H1 (cell line): ENCODE results near the gene GID8. TPM values are rescaled to one million over a fixed set of nuclear protein-coding genes. Genes with fewer than 3 reads are reported as not detected.

ENCODE experiments used
- CTCF ChIA-PET: fragments of 300-600 bp; sonication (Branson Sonifier 250); formaldehyde crosslinking; loops from one replicate; lab custom pipeline; 2021; ENCODE audit not compliant: partially characterized antibody; lab: Charles Lee
- POLR2A ChIA-PET: fragments of 300-600 bp; sonication (Branson Sonifier 250); formaldehyde crosslinking; loops from one replicate; lab custom pipeline; 2021; ENCODE audit warnings: inconsistent platforms; ENCODE audit not compliant: partially characterized antibody; lab: Charles Lee
- DNase-seq, 2 experiments: peaks; one replicate each; pipeline versions ENCODE4 v3.0.0 to v3.0.0-alpha.2; 2010 to 2022; ENCODE audit warnings: low spot score in 2 of 2, low read depth in 1 of 2, mixed read lengths in 1 of 2
- FAIRE-seq: peaks from 2 replicates; lab custom pipeline; 2011; peaks lifted over from hg19 to GRCh38; lab: Jason Lieb, UNC
- H2AFZ ChIP-seq: 2 replicates; pipeline ENCODE4 v1.8.1; 2012; ENCODE audit warnings: low read length, inconsistent platforms
- H2AK5ac ChIP-seq: 2 replicates; pipeline ENCODE4 v1.6.1; 2013; ENCODE audit warnings: low read depth, low read length
- H2BK120ac ChIP-seq: replicated peaks from 2 replicates; pipeline ENCODE3; 2013; ENCODE audit warnings: low read depth, low read length, inconsistent platforms
- H2BK12ac ChIP-seq: 2 replicates; pipeline ENCODE4 v1.6.1; 2013; ENCODE audit warnings: low read depth, low read length
- H2BK15ac ChIP-seq: 2 replicates; pipeline ENCODE4 v1.6.1; 2013; ENCODE audit warnings: low read length
- H2BK20ac ChIP-seq: 2 replicates; pipeline ENCODE4 v1.6.1; 2013; ENCODE audit warnings: low read length
- H2BK5ac ChIP-seq: 2 replicates; pipeline ENCODE4 v1.6.1; 2013; ENCODE audit warnings: low read depth, low read length
- H3K14ac ChIP-seq: 2 replicates; pipeline ENCODE4 v1.6.1; 2013; ENCODE audit warnings: inconsistent platforms; ENCODE audit not compliant: insufficient read length
- H3K18ac ChIP-seq: 2 replicates; pipeline ENCODE4 v1.6.1; 2013; ENCODE audit warnings: low read length; ENCODE audit errors: extremely low read depth
- H3K23ac ChIP-seq: 2 replicates; pipeline ENCODE4 v1.6.1; 2013; ENCODE audit warnings: inconsistent platforms; ENCODE audit not compliant: insufficient read length
- H3K23me2 ChIP-seq: 2 replicates; pipeline ENCODE4 v1.6.1; 2013; ENCODE audit warnings: low read depth, low read length
- H3K27ac ChIP-seq: 2 replicates; pipeline ENCODE4 v1.6.1; 2011; ENCODE audit warnings: low read depth, low read length, inconsistent platforms
- H3K27me3 ChIP-seq, 4 experiments: replicated peaks in 1 of 4; 1 replicate in 1 of 4; 2 replicates in 3 of 4; pipeline versions ENCODE4 v1.6.1 to v1.8.1; 2011 to 2013; ENCODE audit warnings: low read length in 3 of 4, mild to moderate bottlenecking in 3 of 4, inconsistent platforms in 2 of 4, mixed read lengths in 2 of 4, moderate library complexity in 1 of 4; ENCODE audit not compliant: control insufficient read depth in 3 of 4, insufficient read depth in 3 of 4; ENCODE audit errors: extremely low read depth in 1 of 4
- H3K36me3 ChIP-seq, 4 experiments: 2 replicates each; pipeline versions ENCODE4 v1.6.1 to v1.8.1; 2011 to 2013; ENCODE audit warnings: mild to moderate bottlenecking in 4 of 4, low read length in 3 of 4, moderate library complexity in 2 of 4, control low read depth in 1 of 4, inconsistent platforms in 1 of 4; ENCODE audit not compliant: insufficient read depth in 4 of 4, control insufficient read depth in 2 of 4
- H3K4ac ChIP-seq: replicated peaks from 2 replicates; pipeline ENCODE3; 2013; ENCODE audit warnings: low read length, low read depth, mixed read lengths, inconsistent platforms; ENCODE audit not compliant: insufficient read length
- H3K4me1 ChIP-seq, 4 experiments: replicated peaks in 1 of 4; 1 replicate in 1 of 4; 2 replicates in 3 of 4; pipeline versions ENCODE4 v1.6.1 to v1.8.1; 2011 to 2013; ENCODE audit warnings: low read length in 3 of 4, inconsistent platforms in 2 of 4, mixed read lengths in 1 of 4; ENCODE audit not compliant: insufficient read depth in 4 of 4, control insufficient read depth in 3 of 4
- H3K4me2 ChIP-seq, 2 experiments: 2 replicates each; pipeline versions ENCODE4 v1.6.1 to v1.8.1; 2011 to 2013; ENCODE audit warnings: low read depth in 2 of 2, low read length in 2 of 2, control low read depth in 1 of 2, inconsistent platforms in 1 of 2, mild to moderate bottlenecking in 1 of 2; ENCODE audit not compliant: insufficient read depth in 1 of 2
- H3K4me3 ChIP-seq, 4 experiments: fragments of 200-600, 300-600 bp in 1 of 4; sonication (generic), shearing (Covaris generic), sonication (Bioruptor Twin) in 1 of 4; 2 replicates each; pipeline versions ENCODE4 v1.5.1 to v1.8.1; 2011 to 2016; ENCODE audit warnings: low read length in 4 of 4, low read depth in 3 of 4, control low read depth in 2 of 4, inconsistent platforms in 2 of 4, mild to moderate bottlenecking in 2 of 4, mixed read lengths in 1 of 4, moderate library complexity in 1 of 4; ENCODE audit not compliant: insufficient read depth in 2 of 4; ENCODE audit errors: extremely low read depth in 1 of 4
- H3K56ac ChIP-seq: replicated peaks from 2 replicates; pipeline ENCODE3; 2013; ENCODE audit warnings: low read depth, mild to moderate bottlenecking, mixed read lengths, low read length, inconsistent platforms; ENCODE audit not compliant: insufficient read length
- H3K79me1 ChIP-seq: 2 replicates; pipeline ENCODE4 v1.6.1; 2013; ENCODE audit warnings: low read depth, low read length, control low read depth
- H3K79me2 ChIP-seq, 2 experiments: 2 replicates each; pipeline versions ENCODE4 v1.6.1 to v1.8.1; 2012 to 2013; ENCODE audit warnings: low read length in 2 of 2, mild to moderate bottlenecking in 2 of 2, inconsistent platforms in 1 of 2; ENCODE audit not compliant: insufficient read depth in 2 of 2, control insufficient read depth in 1 of 2
- H3K9ac ChIP-seq, 4 experiments: replicated peaks in 1 of 4; 1 replicate in 1 of 4; 2 replicates in 3 of 4; pipeline versions ENCODE4 v1.6.1 to v1.8.1; 2011 to 2013; ENCODE audit warnings: low read depth in 3 of 4, low read length in 3 of 4, control low read depth in 2 of 4, mild to moderate bottlenecking in 2 of 4, moderate library complexity in 2 of 4, inconsistent platforms in 1 of 4; ENCODE audit errors: extremely low read depth in 1 of 4
- H3K9me3 ChIP-seq, 2 experiments: 2 replicates each; pipeline versions ENCODE4 v1.6.1 to v1.8.1; 2012 to 2013; ENCODE audit warnings: mild to moderate bottlenecking in 2 of 2, moderate library complexity in 2 of 2, control low read depth in 1 of 2, inconsistent platforms in 1 of 2, low read depth in 1 of 2, low read length in 1 of 2, mixed read lengths in 1 of 2; ENCODE audit not compliant: insufficient read depth in 2 of 2
- H4K20me1 ChIP-seq, 2 experiments: replicated peaks in 1 of 2; 2 replicates each; pipeline versions ENCODE3 to v1.8.1; 2011 to 2013; ENCODE audit warnings: inconsistent platforms in 2 of 2, low read length in 2 of 2, mild to moderate bottlenecking in 1 of 2; ENCODE audit not compliant: insufficient read depth in 2 of 2, control insufficient read depth in 1 of 2
- H4K5ac ChIP-seq: 2 replicates; pipeline ENCODE4 v1.6.1; 2013; ENCODE audit warnings: low read length, low read depth, mixed read lengths, inconsistent platforms; ENCODE audit not compliant: insufficient read length
- H4K8ac ChIP-seq: 2 replicates; pipeline ENCODE4 v1.8.0; 2013; ENCODE audit warnings: mild to moderate bottlenecking, moderate library complexity, low read length, inconsistent platforms; ENCODE audit not compliant: insufficient read depth; ENCODE audit errors: extremely low read depth
- H4K91ac ChIP-seq: replicated peaks from 2 replicates; pipeline ENCODE3; 2013; ENCODE audit warnings: low read length, mixed read lengths, inconsistent platforms; ENCODE audit not compliant: insufficient read length
- BCL11A ChIP-seq, 2 experiments: IDR thresholded peaks; one replicate each; pipeline ENCODE4 v1.6.1; 2011; ENCODE audit warnings: low read depth in 2 of 2, low read length in 2 of 2, mild to moderate bottlenecking in 2 of 2
- EZH2 ChIP-seq: fragments of 200-600 bp; sonication (generic); IDR thresholded peaks from 2 replicates; pipeline ENCODE4 v1.7.1; 2012; ENCODE audit warnings: low read depth, mild to moderate bottlenecking, moderate library complexity, low read length, inconsistent platforms; ENCODE audit not compliant: severe bottlenecking
- FOSL1 ChIP-seq: IDR thresholded peaks from 2 replicates; pipeline ENCODE4 v1.6.1; 2011; ENCODE audit warnings: mild to moderate bottlenecking, low read depth, low read length, moderate library complexity; ENCODE audit not compliant: insufficient read depth
- JUND ChIP-seq: IDR thresholded peaks from 2 replicates; pipeline ENCODE4 v1.6.1; 2011; ENCODE audit warnings: mild to moderate bottlenecking, improper control_type of control experiment, low read length
- KDM1A ChIP-seq: fragments of 200-600, 300-600 bp; sonication (generic); IDR thresholded peaks from 2 replicates; pipeline ENCODE4 v1.7.1; 2016; ENCODE audit warnings: mild to moderate bottlenecking, low read length, borderline replicate concordance
- KDM5A ChIP-seq: fragments of 200-600 bp; IDR thresholded peaks from 2 replicates; pipeline ENCODE4 v1.7.1; 2012; ENCODE audit warnings: mild to moderate bottlenecking, low read length, inconsistent platforms, mixed read lengths
- POLR2AphosphoS5 ChIP-seq: IDR thresholded peaks from 2 replicates; pipeline ENCODE4 v1.6.1; 2011; ENCODE audit warnings: low read depth, low read length
- SIN3A ChIP-seq, 2 experiments: IDR thresholded peaks in 1 of 2; conservative IDR thresholded peaks in 1 of 2; 2 replicates each; pipeline ENCODE4 v1.6.1; 2011 to 2012; ENCODE audit warnings: low read length in 2 of 2, improper control_type of control experiment in 1 of 2, low read depth in 1 of 2, mild to moderate bottlenecking in 1 of 2
- SIX5 ChIP-seq: IDR thresholded peaks from 2 replicates; pipeline ENCODE4 v1.6.1; 2011; ENCODE audit warnings: mild to moderate bottlenecking, low read depth, low read length
- SP4 ChIP-seq: IDR thresholded peaks from 2 replicates; pipeline ENCODE4 v1.6.1; 2012; ENCODE audit warnings: low read length, inconsistent platforms
- SUZ12 ChIP-seq: fragments of 200-600 bp; sonication (generic); IDR thresholded peaks from 2 replicates; pipeline ENCODE4 v1.6.1; 2012; ENCODE audit warnings: mild to moderate bottlenecking, inconsistent platforms, low read length, moderate library complexity, mixed read lengths
- TBP ChIP-seq: IDR thresholded peaks from 2 replicates; pipeline ENCODE4 v1.6.1; 2011; ENCODE audit warnings: low read depth, low read length, improper control_type of control experiment
- TCF12 ChIP-seq: IDR thresholded peaks from 2 replicates; pipeline ENCODE4 v1.6.1; 2011; ENCODE audit warnings: low read depth, mild to moderate bottlenecking, low read length
- YY1 ChIP-seq: IDR thresholded peaks from 2 replicates; pipeline ENCODE4 v1.6.1; 2011; ENCODE audit warnings: low read depth, mild to moderate bottlenecking, low read length
- WGBS, 2 experiments: shearing (Covaris generic) in 1 of 2; methylation state at CpG; one replicate each; pipeline versions ENCODE4 v1.1.6 to v1.1.7; 2013 to 2015; ENCODE audit warnings: low lambda C conversion rate in 2 of 2, mixed read lengths in 2 of 2, inconsistent platforms in 1 of 2, low coverage in 1 of 2, missing lambda C conversion rate in 1 of 2; ENCODE audit not compliant: insufficient replicate concordance in 2 of 2, insufficient coverage in 1 of 2, insufficient read length in 1 of 2; ENCODE audit errors: extremely low coverage in 1 of 2, missing lambda C conversion rate in 1 of 2; 5-methylcytosine and 5-hydroxymethylcytosine counted together
- polyA plus RNA-seq, 7 experiments: library from polyadenylated mRNA; depleted of rRNA in 3 of 7; stranded (reverse) in 5 of 7; unstranded in 2 of 7; fragments of >200 nt in 5 of 7; fragments of 200-250 nt in 2 of 7; gene quantifications; 1 replicate in 5 of 7; 2 replicates in 1 of 7; 4 replicates in 1 of 7; pipeline versions ENCODE4 v1.2.1 to v1.2.3, GENCODE V29; 2011 to 2013; ENCODE audit warnings: missing spikeins in 2 of 7, mixed read lengths in 2 of 7
- total RNA-seq: library from RNA; stranded (reverse); fragmentation: NEBNext Ultra II Directional; extraction: Animal tissue kit (Norgen Biotek cat#: 25700); gene quantifications from 2 replicates; pipeline ENCODE4 v1.2.1, GENCODE V29; 2021

Gene GID8
- total and polyA plus RNA-seq, 2 of the 8 experiments (the other 6 are each of a cell fraction or from before 2014, with no cell fraction given): 39.7 to 72.9 TPM

- no peak overlapping the region for H2AK5ac ChIP-seq
- no peak overlapping the region; the same call in 1 of the 2 replicates for H2BK5ac ChIP-seq
- H3K79me2 ChIP-seq: peaks cover 31 to 92% of the 10 kb centered on the region in 2 experiments
- no peak overlapping the region for H2BK20ac ChIP-seq
- ChIA-PET POLR2A (interaction anchor here (1.1 to 20.3 kb wide), 4 partner anchors 11 to 31 kb away, joined by 3 to 363 read pairs (median 104); partner anchors contain the start of genes DIDO1 and GID8), CTCF (interaction anchor here (0.7 to 5.7 kb wide), 10 partner anchors 8 to 97 kb away, joined by 3 to 50 read pairs (median 5); partner anchors contain the start of gene DIDO1)
- FAIRE-seq: no peak
- H3K4me3 ChIP-seq: no peak overlapping the region
- DNase-seq: no peak
- no peaks in the 10 kb centered on the region for H3K27me3 ChIP-seq
- no peak overlapping the region for H3K18ac ChIP-seq
- H2BK120ac ChIP-seq: no peak overlapping the region
- H3K9ac ChIP-seq: no peak overlapping the region
- peaks cover 24 to 60% (median 51%) of the 10 kb centered on the region in 4 experiments for H3K36me3 ChIP-seq
- H3K79me1 ChIP-seq: peaks cover 21% of the 10 kb centered on the region
- peaks cover 39 to 66% of the 10 kb centered on the region in 2 experiments for H4K20me1 ChIP-seq
- H2BK15ac ChIP-seq: no peak overlapping the region
- WGBS, 2 experiments: 94% methylated on average over 10 of the region's 10 CpGs; no CpG with 5 or more reads in 1 of the 2 experiments
- no peak overlapping the region for H3K4ac ChIP-seq
- H3K4me1 ChIP-seq: peaks cover 4 to 13% (median 11%) of the 10 kb centered on the region in 4 experiments; a peak in 6 of 7 replicates
- no peak overlapping the region for H2AFZ ChIP-seq
- no peak overlapping the region for H2BK12ac ChIP-seq
- H3K14ac ChIP-seq: no peak overlapping the region
- H3K23ac ChIP-seq: no peak overlapping the region
- H4K91ac ChIP-seq: no peak overlapping the region
- no peak overlapping the region for H4K8ac ChIP-seq
- no peaks in the 10 kb centered on the region for H3K23me2 ChIP-seq
- no peaks in the 10 kb centered on the region for H3K9me3 ChIP-seq
- H3K27ac ChIP-seq: no peak overlapping the region
- H4K5ac ChIP-seq: no peak overlapping the region
- H3K4me2 ChIP-seq: no peak overlapping the region
- no peak overlapping the region for H3K56ac ChIP-seq
- TF ChIP-seq SIN3A (conservative IDR thresholded peaks at IDR 0.05 in 1 of 2, IDR thresholded peaks at IDR 0.05 in 1 of 2; ENCODE audit: low read depth in 1 of 2, low read length in 2 of 2): no peak
- TF ChIP-seq BCL11A (IDR thresholded peaks at IDR 0.05; ENCODE audit: low read depth in 2 of 2, low read length in 2 of 2): no peak
- TF ChIP-seq KDM5A: no peak
- no peak for TF ChIP-seq YY1
- TF ChIP-seq SP4: no peak
- TF ChIP-seq POLR2AphosphoS5: no peak
- TF ChIP-seq TBP: no peak
- no peak for TF ChIP-seq KDM1A
- TF ChIP-seq FOSL1: no peak
- TF ChIP-seq TCF12: no peak
- TF ChIP-seq JUND: no peak
- TF ChIP-seq EZH2: no peak
- TF ChIP-seq SIX5: no peak
- no peak for TF ChIP-seq SUZ12
These were observed 26.2 kb upstream of the GID8 start for GRCh38 chr20:62911701-62912280.
